C4-2B (cell line): Measurements from ENCODE around the gene TSC22D1.

Experiments used
- ZFX ChIP-seq: fragments of 450-650 bp; IDR thresholded peaks from 2 replicates; pipeline ENCODE4 v1.6.1; 2017
- TF ChIP-seq, protein P1 (sequence below): fragments of 450-650 bp; conservative IDR thresholded peaks from 2 replicates; pipeline ENCODE4 v1.5.1; 2017; ENCODE audit warnings: mild to moderate bottlenecking

GRCh38 chr13:44436589-44437337, 139.4 kb downstream of the TSC22D1 start:
- TF ChIP-seq, protein P1, sequence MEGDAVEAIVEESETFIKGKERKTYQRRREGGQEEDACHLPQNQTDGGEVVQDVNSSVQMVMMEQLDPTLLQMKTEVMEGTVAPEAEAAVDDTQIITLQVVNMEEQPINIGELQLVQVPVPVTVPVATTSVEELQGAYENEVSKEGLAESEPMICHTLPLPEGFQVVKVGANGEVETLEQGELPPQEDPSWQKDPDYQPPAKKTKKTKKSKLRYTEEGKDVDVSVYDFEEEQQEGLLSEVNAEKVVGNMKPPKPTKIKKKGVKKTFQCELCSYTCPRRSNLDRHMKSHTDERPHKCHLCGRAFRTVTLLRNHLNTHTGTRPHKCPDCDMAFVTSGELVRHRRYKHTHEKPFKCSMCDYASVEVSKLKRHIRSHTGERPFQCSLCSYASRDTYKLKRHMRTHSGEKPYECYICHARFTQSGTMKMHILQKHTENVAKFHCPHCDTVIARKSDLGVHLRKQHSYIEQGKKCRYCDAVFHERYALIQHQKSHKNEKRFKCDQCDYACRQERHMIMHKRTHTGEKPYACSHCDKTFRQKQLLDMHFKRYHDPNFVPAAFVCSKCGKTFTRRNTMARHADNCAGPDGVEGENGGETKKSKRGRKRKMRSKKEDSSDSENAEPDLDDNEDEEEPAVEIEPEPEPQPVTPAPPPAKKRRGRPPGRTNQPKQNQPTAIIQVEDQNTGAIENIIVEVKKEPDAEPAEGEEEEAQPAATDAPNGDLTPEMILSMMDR, result no peak
- no peak for TF ChIP-seq ZFX
